Upper lobe of right lung (tissue), 1 donor: ENCODE measurements around the gene ABHD10. TPM values are rescaled to one million over a fixed set of nuclear protein-coding genes. Genes with fewer than 3 reads are reported as not detected.

Experiments
- ATAC-seq: fragments of 200-7000 bp; cut with Tn5 transposase; one replicate; pipeline ENCODE4 v1.9.1; 2020; ENCODE audit warnings: mild to moderate bottlenecking, moderate library complexity
- DNase-seq: peaks from one replicate; pipeline ENCODE4 v3.0.0-alpha.2; 2020
- H3K27ac ChIP-seq: fragments of 200-600 bp; one replicate; pipeline ENCODE4 v1.8.0; 2022
- H3K27me3 ChIP-seq: fragments of 200-600 bp; one replicate; pipeline ENCODE4 v1.8.0; 2022; ENCODE audit warnings: mild to moderate bottlenecking
- H3K36me3 ChIP-seq: fragments of 200-600 bp; one replicate; pipeline ENCODE4 v1.8.0; 2022
- H3K4me1 ChIP-seq: fragments of 200-600 bp; one replicate; pipeline ENCODE4 v1.8.0; 2022
- H3K4me3 ChIP-seq: fragments of 200-600 bp; one replicate; pipeline ENCODE4 v1.8.0; 2022; ENCODE audit warnings: mild to moderate bottlenecking
- H3K9me3 ChIP-seq: fragments of 200-600 bp; one replicate; pipeline ENCODE4 v1.8.0; 2022
- CTCF ChIP-seq: fragments of 200-600 bp; IDR thresholded peaks from one replicate; pipeline ENCODE4 v1.8.0; 2022; ENCODE audit warnings: antibody characterized with exemption
- intact Hi-C: fragments of 100-400 bp; cut with DNase I; formaldehyde crosslinking; loops from one replicate; pipeline ENCODE4 v1.11.0; 2022
- total RNA-seq: library from RNA; stranded (reverse); fragmentation: NEBNext Ultra II Directional; extraction: Animal tissue kit (Norgen Biotek cat#: 25700); gene quantifications from one replicate; pipeline ENCODE4 v1.2.1, GENCODE V29; 2021
- donor health status: DM: no; HTN: yes; CAD: no; lungs with severe emphysema.

ABHD10 gene
- total RNA-seq, 1 donor from 2014 or later, result 27.6 TPM

GRCh38 chr3:112019716-112020115, 40.9 kb downstream of the ABHD10 start:
- no peaks in the 10 kb centered on the region for H3K4me1 ChIP-seq
- no peak overlapping the region for H3K27ac ChIP-seq
- intact Hi-C loops, result no loop called here
- no peaks in the 10 kb centered on the region for H3K9me3 ChIP-seq
- TF ChIP-seq CTCF, result no peak
- no peak for DNase-seq
- ATAC-seq, result no peak
- H3K27me3 ChIP-seq, result no peaks in the 10 kb centered on the region
- no peaks in the 10 kb centered on the region for H3K36me3 ChIP-seq
- H3K4me3 ChIP-seq, result no peak overlapping the region

GRCh38 chr3:112020674-112021085, 41.9 kb downstream of the ABHD10 start:
- no peaks in the 10 kb centered on the region for H3K36me3 ChIP-seq
- TF ChIP-seq CTCF, result no peak

GRCh38 chr3:112027142-112027541, 48.3 kb downstream of the ABHD10 start:
- no peaks in the 10 kb centered on the region for H3K9me3 ChIP-seq
- H3K4me3 ChIP-seq, result no peak overlapping the region
- intact Hi-C loops, result no loop called here
- no peak for ATAC-seq
- no peak for DNase-seq
- no peak for TF ChIP-seq CTCF
- no peak overlapping the region for H3K27ac ChIP-seq
- H3K27me3 ChIP-seq, result no peaks in the 10 kb centered on the region
- no peaks in the 10 kb centered on the region for H3K4me1 ChIP-seq
- no peaks in the 10 kb centered on the region for H3K36me3 ChIP-seq

More at GRCh38 chr3:112020674-112021085, 41.9 kb downstream of the ABHD10 start:
- DNase-seq (no peak), ATAC-seq (no peak)
- H3K27ac ChIP-seq, result no peak overlapping the region
- intact Hi-C loops, result no loop called here
- no peak overlapping the region for H3K4me3 ChIP-seq
- H3K4me1 ChIP-seq, result no peaks in the 10 kb centered on the region
- no peaks in the 10 kb centered on the region for H3K9me3 ChIP-seq
- no peaks in the 10 kb centered on the region for H3K27me3 ChIP-seq

- intact Hi-C loops, result no loop called here
- no peak overlapping the region for H3K27ac ChIP-seq
- no peaks in the 10 kb centered on the region for H3K27me3 ChIP-seq
- no peaks in the 10 kb centered on the region for H3K36me3 ChIP-seq
- DNase-seq, result no peak
- ATAC-seq, result no peak
- no peak for TF ChIP-seq CTCF
- no peak overlapping the region for H3K4me3 ChIP-seq
- H3K4me1 ChIP-seq, result no peaks in the 10 kb centered on the region
- no peaks in the 10 kb centered on the region for H3K9me3 ChIP-seq
These were observed 49.0 kb downstream of the ABHD10 start for GRCh38 chr3:112027826-112028225.

- no peak for TF ChIP-seq CTCF
- no peaks in the 10 kb centered on the region for H3K36me3 ChIP-seq
- ATAC-seq (no peak), DNase-seq (no peak)
- H3K27me3 ChIP-seq, result no peaks in the 10 kb centered on the region
- H3K9me3 ChIP-seq, result no peaks in the 10 kb centered on the region
- intact Hi-C loops, result no loop called here
- H3K4me3 ChIP-seq, result no peak overlapping the region
- no peaks in the 10 kb centered on the region for H3K4me1 ChIP-seq
- H3K27ac ChIP-seq, result no peak overlapping the region
These were observed 52.1 kb downstream of the ABHD10 start for GRCh38 chr3:112030901-112031300.

GRCh38 chr3:112032098-112032731, 53.4 kb downstream of the ABHD10 start:
- no peak for DNase-seq
- intact Hi-C loops, result no loop called here
- H3K27me3 ChIP-seq, result no peaks in the 10 kb centered on the region
- TF ChIP-seq CTCF, result no peak
- no peak overlapping the region for H3K4me3 ChIP-seq
- ATAC-seq, result peak; percentile 53
- H3K36me3 ChIP-seq, result no peaks in the 10 kb centered on the region
- no peaks in the 10 kb centered on the region for H3K4me1 ChIP-seq
- H3K9me3 ChIP-seq, result no peaks in the 10 kb centered on the region
- H3K27ac ChIP-seq, result no peak overlapping the region
